NCI-H2227 (cell line): Measurements from ENCODE around the gene COMMD10.

Experiments
- DNase-seq: peaks from one replicate; lab custom pipeline; 2025; ENCODE audit not compliant: unreplicated experiment; lab: John Stamatoyannopoulos, UW

The COMMD10 gene

GRCh38 chr5:116289276-116289675 is 204.5 kb downstream of the COMMD10 start:
- DNase-seq = no peak

- DNase-seq = no peak
Measured at GRCh38 chr5:116291271-116291670, 206.4 kb downstream of the COMMD10 start.

- DNase-seq = no peak
Measured at GRCh38 chr5:116292321-116292720, 207.5 kb downstream of the COMMD10 start.

DNA sequence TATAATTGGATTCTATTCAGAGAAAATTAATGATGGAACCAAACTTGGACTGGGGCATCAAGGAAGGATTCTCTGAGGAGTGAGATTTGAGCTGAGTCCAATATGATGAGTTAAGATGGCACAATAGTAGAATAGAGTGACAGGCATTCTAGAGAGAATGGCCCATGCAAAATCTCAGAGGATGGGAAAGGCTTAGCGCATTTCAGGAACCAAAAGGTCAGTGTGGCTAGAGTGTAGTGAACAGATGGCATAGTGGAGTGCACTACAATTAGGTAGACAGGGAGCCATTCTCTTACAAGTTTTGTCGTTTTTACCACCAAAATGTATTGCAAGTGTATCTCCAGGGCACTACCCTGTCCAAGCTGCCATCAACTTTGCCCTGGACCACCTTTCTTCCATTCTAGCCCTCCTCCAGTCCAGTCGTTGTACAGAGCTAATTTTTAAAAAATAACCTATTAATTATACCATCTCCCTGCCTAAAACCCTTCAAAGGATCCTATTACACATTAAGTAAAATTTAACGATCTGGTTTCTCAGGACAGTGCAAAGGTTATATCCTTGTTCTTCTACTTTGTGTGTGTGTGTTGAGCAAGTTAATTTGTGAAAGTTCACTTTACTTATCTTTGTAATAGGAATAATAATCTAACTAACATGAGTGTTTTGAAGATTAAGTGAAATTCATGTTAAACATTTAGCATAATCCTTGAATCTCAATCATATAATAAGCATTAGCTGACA is 211.7 kb downstream of the COMMD10 start:
- DNase-seq = no peak

DNA sequence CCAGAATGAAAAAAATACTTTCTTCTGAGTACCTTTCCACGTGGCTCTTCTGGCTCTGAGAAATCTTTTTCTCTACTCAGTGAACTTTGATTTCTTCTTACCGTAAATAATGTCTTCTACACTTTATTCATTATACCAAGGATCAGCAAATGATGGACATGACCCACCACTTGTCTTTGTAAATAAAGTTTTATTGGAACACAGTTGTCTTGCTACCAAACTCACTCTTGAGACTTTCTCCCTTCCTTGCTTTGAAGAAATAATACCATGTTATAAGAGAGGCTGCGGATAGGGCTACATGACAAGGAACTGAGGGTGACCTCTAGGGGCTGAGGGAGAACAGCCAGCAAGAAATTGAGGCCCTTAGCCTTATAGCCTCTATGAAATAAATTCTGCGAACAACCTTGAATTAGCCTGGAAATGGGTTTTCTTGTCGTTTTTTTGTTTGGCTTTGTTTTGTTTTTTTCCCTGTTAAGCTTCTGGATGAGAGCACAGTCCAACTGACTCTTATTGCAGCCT is 212.5 kb downstream of the COMMD10 start:
- no peak for DNase-seq

DNA sequence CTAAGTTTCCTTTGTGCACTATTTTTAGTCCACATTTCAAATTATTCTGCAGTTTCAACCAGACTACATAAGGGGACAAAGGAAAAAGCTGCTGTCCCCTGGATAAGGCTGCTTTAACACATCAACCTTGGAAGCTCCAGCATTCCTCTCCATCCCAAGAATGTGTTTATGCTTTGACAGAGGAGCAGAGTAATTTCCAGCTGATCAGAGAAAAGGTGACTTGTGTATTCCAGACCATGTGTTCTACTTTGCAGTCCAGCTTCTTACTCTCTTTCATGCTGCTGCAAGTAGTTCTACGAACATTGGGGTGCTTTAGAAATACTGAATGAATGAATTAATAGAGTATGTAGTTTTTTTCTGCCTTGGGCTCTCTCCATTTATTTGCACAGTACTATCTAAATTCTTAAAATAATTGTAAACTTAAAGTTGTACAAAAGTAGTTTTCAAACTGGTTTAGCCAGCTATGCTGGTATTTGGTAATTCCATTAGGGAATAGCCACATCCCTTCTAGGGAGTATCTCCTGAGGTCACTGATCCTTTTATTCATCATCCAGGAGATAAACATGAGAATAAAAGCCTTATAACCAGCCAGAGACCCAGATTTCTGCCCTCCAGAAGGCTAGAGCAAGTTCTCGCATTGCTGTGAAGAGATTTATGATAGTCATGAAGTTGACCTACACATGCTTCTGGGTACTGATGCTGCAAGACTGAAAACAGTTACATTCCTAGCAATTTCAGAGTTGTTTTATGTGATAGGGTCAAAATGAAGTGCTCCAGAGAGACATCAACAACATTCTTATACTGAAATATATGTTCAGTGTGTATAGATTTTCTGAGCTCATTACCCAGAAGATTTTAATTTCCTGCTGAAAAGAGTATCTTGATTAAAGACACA is 215.2 kb downstream of the COMMD10 start:
- DNase-seq = no peak

DNA sequence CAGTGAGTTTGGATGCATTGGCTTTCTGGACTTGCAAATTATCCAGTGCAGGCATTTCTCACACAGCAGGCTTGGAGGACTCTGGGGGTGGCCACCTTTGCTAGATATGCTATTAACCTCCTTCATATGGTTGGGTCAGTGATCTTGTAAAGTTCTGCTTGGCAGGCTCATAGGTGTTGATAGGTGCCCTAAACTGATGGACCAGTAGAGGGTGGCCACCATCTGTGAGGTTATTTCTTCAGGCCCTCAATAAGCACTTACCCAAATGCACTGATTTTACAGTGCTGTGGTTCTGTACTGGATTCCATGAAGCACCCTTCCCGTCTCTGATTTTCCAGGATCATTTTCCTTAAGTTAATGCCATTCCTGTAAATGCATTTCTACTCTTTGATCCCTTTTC is 216.3 kb downstream of the COMMD10 start:
- DNase-seq = no peak

DNA sequence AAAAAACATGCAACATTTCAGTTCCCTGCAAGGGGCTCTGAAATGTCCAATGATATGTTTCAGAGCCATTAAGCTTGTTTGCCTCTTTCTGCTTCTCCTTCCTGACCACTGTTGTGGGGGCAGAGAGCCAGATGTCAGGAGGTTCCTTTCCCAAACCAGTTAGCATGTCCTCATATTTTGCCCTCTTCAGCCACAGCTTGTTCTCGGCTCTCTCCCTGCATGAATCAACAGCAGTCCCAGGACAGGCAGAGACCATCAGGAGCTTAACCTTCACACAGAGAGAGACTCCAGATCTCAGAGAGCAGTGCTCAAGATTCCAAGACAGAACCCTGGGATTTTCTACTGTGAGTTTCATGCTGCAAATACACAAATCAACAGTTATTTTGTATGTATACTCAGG is 218.5 kb downstream of the COMMD10 start:
- DNase-seq = no peak

DNA sequence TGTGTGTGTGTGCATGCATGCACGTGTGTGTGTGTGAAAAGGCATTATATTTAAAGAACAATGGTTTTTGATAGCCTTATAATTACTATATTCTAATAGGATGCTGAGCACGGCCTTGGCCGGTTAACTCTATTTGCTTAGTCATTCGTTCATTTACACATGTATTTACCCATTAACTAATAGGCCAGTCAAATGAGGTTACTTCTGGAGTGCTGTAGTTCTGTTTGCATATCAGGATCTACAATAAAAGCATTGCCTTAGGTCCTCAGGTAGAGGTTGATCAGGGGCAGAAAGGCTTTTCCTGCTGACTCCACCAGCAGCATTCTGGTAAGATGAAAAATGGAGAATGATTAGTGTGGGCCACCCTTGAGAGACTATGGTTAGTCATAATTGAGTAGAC is 219.0 kb downstream of the COMMD10 start:
- DNase-seq = no peak

- DNase-seq = no peak
Measured at GRCh38 chr5:116305899-116306298, 221.1 kb downstream of the COMMD10 start.

GRCh38 chr5:116306846-116307245 is 222.0 kb downstream of the COMMD10 start:
- DNase-seq = no peak

- DNase-seq = no peak
Measured at GRCh38 chr5:116308391-116308790, 223.6 kb downstream of the COMMD10 start.

DNA sequence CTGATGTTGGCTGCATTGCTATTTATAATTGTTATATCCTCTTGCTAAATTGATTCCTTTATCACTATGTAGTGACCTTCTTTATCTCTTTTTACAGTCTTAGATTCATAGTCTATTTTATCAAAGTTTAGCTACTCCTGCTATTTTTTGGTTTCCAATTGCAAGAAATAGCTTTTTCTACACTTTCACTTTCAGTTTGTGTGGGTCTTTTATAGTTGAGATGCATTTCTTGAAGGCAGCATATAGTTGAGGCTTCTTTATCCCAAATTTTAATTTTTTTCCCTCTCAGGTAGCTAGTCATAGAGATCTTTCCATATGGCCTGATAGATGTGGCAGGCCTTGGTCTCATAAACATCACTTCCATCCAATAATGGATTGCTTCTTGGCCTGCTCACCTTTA is 228.5 kb downstream of the COMMD10 start:
- DNase-seq = no peak

- no peak for DNase-seq
Measured at GRCh38 chr5:116315531-116315930, 230.7 kb downstream of the COMMD10 start.

DNA sequence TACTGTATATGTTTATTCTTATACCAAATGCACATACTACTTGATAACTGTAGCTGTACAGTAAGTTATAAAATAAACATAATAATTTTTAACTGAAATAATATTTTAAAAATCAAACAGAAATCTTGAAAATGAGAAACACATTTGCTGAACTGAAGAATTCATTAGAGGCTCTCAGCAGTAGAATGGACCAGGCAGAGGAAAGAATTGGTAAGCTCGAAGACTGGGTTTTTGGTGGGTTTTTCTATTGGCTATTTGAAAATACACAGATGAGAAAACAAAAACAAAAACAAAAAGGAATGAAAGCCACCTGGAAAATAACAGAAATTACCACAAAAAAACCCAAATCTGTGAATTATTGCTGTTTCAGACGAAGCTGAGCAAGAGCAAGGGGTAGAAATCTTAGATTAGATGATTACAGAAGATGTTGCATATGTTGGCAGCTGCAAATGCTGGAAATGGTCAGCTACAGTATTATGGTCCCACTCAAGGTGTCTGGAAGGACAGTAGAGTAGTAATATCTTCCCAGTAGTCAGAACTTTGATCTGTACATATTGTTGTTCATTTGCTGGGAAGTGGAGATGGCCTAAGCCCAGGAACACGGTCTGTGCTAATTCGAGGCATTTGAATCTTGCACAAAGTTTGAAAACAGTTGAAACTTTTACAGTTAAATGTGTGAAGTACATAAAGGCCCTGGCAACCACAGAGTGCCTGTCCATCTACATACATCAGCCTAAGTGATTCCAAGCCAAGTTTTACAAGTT is 233.4 kb downstream of the COMMD10 start:
- no peak for DNase-seq

GRCh38 chr5:116320486-116320885 is 235.7 kb downstream of the COMMD10 start:
- DNase-seq = no peak

- no peak for DNase-seq
Measured at GRCh38 chr5:116329503-116329902, 244.7 kb downstream of the COMMD10 start.

DNA sequence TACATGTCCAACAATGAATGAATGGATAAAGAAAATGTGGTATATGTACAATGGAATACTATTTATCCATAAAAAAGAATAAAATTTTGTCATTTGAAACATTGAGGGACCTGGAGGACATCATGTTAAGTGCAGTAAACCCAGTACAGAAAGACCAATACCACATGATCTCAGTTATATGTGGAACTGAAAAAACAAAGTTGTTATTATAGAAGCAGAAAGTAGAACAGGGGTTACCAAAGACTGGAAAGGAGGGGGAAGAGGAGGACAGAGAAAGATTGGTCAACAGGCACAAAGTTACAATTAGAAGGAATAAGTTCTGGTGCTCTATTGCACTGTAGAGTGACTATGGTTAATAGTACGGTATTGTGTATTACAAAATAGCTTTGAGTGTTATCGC is 256.0 kb downstream of the COMMD10 start:
- no peak for DNase-seq
